Ovary (tissue), 9 donors: ENCODE results near the gene CASK. TPM values are rescaled to one million over a fixed set of nuclear protein-coding genes. Genes with fewer than 3 reads are reported as not detected.
A peak's percentile ranks its signal among the peaks of the same experiment; 100 is the strongest.

Source experiments
- DNase-seq, 5 donors: peaks; one replicate each; pipeline ENCODE4 v3.0.0-alpha.2; 2019 to 2020
- H3K27ac ChIP-seq, 2 donors: fragments of 200-600 bp; one replicate each; pipeline versions ENCODE4 v1.5.1 to v1.8.0; 2019 to 2022
- H3K27me3 ChIP-seq: fragments of 200-600 bp; one replicate; pipeline ENCODE4 v1.8.0; 2022
- H3K36me3 ChIP-seq: fragments of 200-600 bp; sonication (generic); one replicate; pipeline ENCODE4 v1.5.1; 2019
- H3K4me1 ChIP-seq: one replicate; pipeline ENCODE4 v1.8.1; 2013; ENCODE audit warnings: mild to moderate bottlenecking, moderate library complexity; ENCODE audit not compliant: insufficient read depth
- H3K4me3 ChIP-seq: fragments of 200-600 bp; sonication (generic); one replicate; pipeline ENCODE4 v1.5.1; 2017
- H3K9me3 ChIP-seq, 2 donors: fragments of 200-600 bp in 1 of 2; sonication (generic) in 1 of 2; one replicate each; pipeline versions ENCODE4 v1.5.1 to v1.8.1; 2013 to 2019; ENCODE audit warnings: mild to moderate bottlenecking in 1 of 2, moderate library complexity in 1 of 2
- EP300 ChIP-seq: sonication (generic); formaldehyde crosslinking; IDR thresholded peaks from one replicate; pipeline ENCODE4 v1.6.1; 2017; ENCODE audit warnings: antibody characterized with exemption
- POLR2A ChIP-seq: fragments of 450-650 bp; IDR thresholded peaks from one replicate; pipeline ENCODE4 v1.6.1; 2017; ENCODE audit warnings: antibody characterized with exemption, mild to moderate bottlenecking, moderate library complexity
- WGBS, 3 donors: extraction: QIAGEN DNeasy Blood & Tissue Kit in 1 of 3; methylation state at CpG; one replicate each; pipeline versions ENCODE4 v1.1.5 to v1.1.7; 2013 to 2017; 5-methylcytosine and 5-hydroxymethylcytosine counted together
- intact Hi-C, 4 donors: fragments of 100-400 bp; cut with DNase I; formaldehyde crosslinking; loops; one replicate each; pipeline versions ENCODE4 v1.11.0 to v1.15.1; 2022 to 2023
- polyA plus RNA-seq, 2 donors: library from polyadenylated mRNA; stranded (reverse); fragments of 200-250 nt in 1 of 2; fragments of 350-450 nt in 1 of 2; fragmentation: Illumina TruSeq in 1 of 2; extraction: RNeasy Lipid Tissue Mini Kit (QIAGEN cat#74804) in 1 of 2; gene quantifications; one replicate each; pipeline ENCODE4 v1.2.3, GENCODE V29; 2013 to 2014
- total RNA-seq, 7 donors: library from RNA; depleted of rRNA in 2 of 7; stranded (reverse); fragments of >200 nt in 2 of 7; fragmentation: NEBNext Ultra II Directional in 3 of 7; extraction: Animal tissue kit (Norgen Biotek cat#: 25700) in 3 of 7; gene quantifications; one replicate each; pipeline versions ENCODE4 v1.1.0 to v1.2.4, GENCODE V29; 2016 to 2023
- TF ChIP-seq, protein P1 (sequence below), 3 donors: fragments of 450-650 bp in 2 of 3; fragments of 200-600 bp in 1 of 3; IDR thresholded peaks; one replicate each; pipeline versions ENCODE4 v1.5.1 to v1.8.0; 2016 to 2022; ENCODE audit warnings: antibody characterized with exemption in 3 of 3, mild to moderate bottlenecking in 1 of 3
- donor health status: DM: no; HTN: no; CAD: no; lungs with moderate emphysema.
- donor health status: DM: no; HTN: no; CAD: no.
- donor health status: Bipolar disorder and iron deficiency.
- donor health status: DM: yes; HTN: yes; CAD: no.
- donor health status: DM: no; HTN: no; CAD: no.
- donor health status: DM: yes; HTN: yes; CAD: no.

The CASK gene
- total and polyA plus RNA-seq, 9 donors: 11.3 to 70.9 (median 36.8) TPM

DNA sequence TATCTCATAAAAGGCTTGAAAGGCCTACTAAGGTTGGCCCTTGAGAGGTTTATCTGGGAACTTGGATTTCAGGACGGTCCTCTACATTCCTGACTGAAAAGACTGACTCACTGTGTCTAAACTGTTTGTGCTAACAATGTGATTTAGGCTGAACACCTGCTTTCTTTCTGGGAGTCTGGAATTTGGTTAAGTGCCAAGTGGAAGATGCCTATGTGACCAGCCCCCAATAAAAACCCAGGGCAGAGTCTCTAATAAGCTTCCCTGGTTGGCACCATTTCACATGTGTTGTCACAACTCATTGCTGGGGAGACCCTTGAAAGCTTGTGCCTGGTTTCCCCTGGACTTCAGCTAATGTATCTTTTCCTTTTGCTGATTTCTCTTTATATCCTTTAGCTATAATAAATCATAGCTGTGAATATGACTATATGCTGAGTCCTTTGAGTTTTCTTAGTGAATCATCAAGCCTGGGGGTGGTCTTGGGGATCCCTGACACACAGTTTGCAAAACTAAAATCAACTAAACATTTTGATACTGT lies 144.3 kb downstream of the CASK start:
- Histone ChIP-seq H3K9me3 (no peaks in the 10 kb centered on the region), H3K36me3 (no peaks in the 10 kb centered on the region), H3K4me3 (no peak overlapping the region), H3K27me3 (no peaks in the 10 kb centered on the region), H3K27ac (peak overlapping the region in 1 of 2 donors; percentile 15), H3K4me1 (no peaks in the 10 kb centered on the region)
- WGBS, 3 donors: 7 to 15% (median 13%) methylated on average over 1 of the region's 1 CpG
- DNase-seq: no peak
- TF ChIP-seq, protein P1, sequence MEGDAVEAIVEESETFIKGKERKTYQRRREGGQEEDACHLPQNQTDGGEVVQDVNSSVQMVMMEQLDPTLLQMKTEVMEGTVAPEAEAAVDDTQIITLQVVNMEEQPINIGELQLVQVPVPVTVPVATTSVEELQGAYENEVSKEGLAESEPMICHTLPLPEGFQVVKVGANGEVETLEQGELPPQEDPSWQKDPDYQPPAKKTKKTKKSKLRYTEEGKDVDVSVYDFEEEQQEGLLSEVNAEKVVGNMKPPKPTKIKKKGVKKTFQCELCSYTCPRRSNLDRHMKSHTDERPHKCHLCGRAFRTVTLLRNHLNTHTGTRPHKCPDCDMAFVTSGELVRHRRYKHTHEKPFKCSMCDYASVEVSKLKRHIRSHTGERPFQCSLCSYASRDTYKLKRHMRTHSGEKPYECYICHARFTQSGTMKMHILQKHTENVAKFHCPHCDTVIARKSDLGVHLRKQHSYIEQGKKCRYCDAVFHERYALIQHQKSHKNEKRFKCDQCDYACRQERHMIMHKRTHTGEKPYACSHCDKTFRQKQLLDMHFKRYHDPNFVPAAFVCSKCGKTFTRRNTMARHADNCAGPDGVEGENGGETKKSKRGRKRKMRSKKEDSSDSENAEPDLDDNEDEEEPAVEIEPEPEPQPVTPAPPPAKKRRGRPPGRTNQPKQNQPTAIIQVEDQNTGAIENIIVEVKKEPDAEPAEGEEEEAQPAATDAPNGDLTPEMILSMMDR (IDR thresholded peaks at IDR 0.05): no peak
- no peak for TF ChIP-seq EP300
- TF ChIP-seq POLR2A: no peak
- intact Hi-C loops: no loop called here

DNA sequence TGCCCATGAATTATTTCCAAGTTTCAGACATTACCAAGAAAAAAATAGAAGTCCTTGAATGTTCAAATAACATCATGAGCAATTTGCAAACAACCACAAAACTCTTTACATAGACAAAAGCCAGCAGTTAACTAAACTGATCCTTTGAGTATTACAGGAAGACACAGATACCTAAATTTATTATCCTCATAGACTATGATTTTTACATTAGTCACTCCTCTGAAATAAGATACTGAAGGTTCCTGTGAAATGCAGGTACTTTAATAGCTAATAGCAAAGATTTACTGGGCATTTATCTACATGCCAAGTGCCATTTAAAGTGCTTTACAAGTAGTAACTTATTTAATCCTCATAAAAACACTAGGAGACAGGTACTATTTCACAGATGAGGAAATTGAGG lies 161.7 kb downstream of the CASK start:
- no peaks in the 10 kb centered on the region for H3K36me3 ChIP-seq
- no peak overlapping the region for H3K4me3 ChIP-seq
- no peak overlapping the region for H3K27ac ChIP-seq
- no peaks in the 10 kb centered on the region for H3K4me1 ChIP-seq
- intact Hi-C loops: no loop called here
- H3K9me3 ChIP-seq: no peaks in the 10 kb centered on the region
- no peak for DNase-seq
- TF ChIP-seq, protein P1 (IDR thresholded peaks at IDR 0.05): no peak
- TF ChIP-seq EP300 (no peak), POLR2A (no peak)
- no peaks in the 10 kb centered on the region for H3K27me3 ChIP-seq

DNA sequence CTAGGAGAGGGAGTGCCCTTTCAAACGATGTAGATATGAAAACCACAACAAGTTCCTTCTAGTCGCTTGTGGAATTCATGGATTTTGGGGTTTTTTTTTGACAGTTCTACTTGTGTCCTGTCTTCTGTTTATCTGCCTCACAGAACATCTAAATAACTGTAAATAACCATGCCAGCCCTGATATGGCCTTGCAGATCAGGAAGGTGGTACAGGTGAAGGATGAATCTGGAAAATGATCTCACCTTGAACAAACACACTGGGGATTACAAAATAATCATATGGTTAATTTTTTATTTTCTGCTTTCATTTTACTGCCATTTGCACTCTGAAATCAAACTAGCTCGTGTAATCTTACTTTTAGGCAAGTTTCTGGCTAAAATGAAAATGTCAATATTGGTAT lies 162.2 kb downstream of the CASK start:
- 25 to 38% (median 31%) methylated on average over 3 of the region's 3 CpGs for WGBS, 3 donors
- H3K4me3 ChIP-seq: no peak overlapping the region
- no peaks in the 10 kb centered on the region for H3K9me3 ChIP-seq
- intact Hi-C loops: no loop called here
- H3K4me1 ChIP-seq: no peaks in the 10 kb centered on the region
- H3K27me3 ChIP-seq: no peaks in the 10 kb centered on the region
- H3K27ac ChIP-seq: no peak overlapping the region
- TF ChIP-seq POLR2A (no peak), EP300 (no peak)
- TF ChIP-seq, protein P1 (IDR thresholded peaks at IDR 0.05): no peak
- no peaks in the 10 kb centered on the region for H3K36me3 ChIP-seq
- no peak for DNase-seq

DNA sequence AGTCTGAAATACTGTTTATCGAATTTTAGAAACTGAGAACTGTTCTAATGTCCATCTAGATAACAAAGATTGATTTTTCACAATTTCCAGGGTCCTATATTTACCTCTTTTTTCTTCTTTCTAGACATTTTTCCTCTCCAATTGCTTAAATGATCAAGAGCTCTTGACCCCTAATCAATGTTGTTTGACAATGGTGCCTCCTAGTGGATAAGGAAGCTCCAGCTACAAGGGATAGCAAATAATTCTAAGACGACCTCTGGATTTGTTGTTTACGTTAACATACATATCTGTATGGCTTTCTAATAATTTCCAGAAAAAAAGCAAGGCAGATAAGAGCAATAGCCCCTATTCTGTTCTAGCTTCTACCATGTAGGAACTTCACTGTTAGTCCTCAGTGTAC lies 163.5 kb downstream of the CASK start:
- no peak overlapping the region for H3K27ac ChIP-seq
- no peaks in the 10 kb centered on the region for H3K4me1 ChIP-seq
- no peaks in the 10 kb centered on the region for H3K36me3 ChIP-seq
- TF ChIP-seq, protein P1 (IDR thresholded peaks at IDR 0.05): no peak
- TF ChIP-seq POLR2A (no peak), EP300 (no peak)
- H3K9me3 ChIP-seq: no peaks in the 10 kb centered on the region
- intact Hi-C loops: no loop called here
- no peak overlapping the region for H3K4me3 ChIP-seq
- no peaks in the 10 kb centered on the region for H3K27me3 ChIP-seq
- DNase-seq: no peak
- WGBS, 3 donors: 51 to 58% (median 52%) methylated on average over 3 of the region's 3 CpGs
